Mesothelial cell of epicardium (in vitro differentiated cells): Measurements from ENCODE around the gene SCN3B. TPM values are rescaled to one million over a fixed set of nuclear protein-coding genes. Genes with fewer than 3 reads are reported as not detected.

Experiments used
- DNase-seq, 2 experiments: peaks; one replicate each; pipeline ENCODE4 v3.0.0; 2021; ENCODE audit warnings: low spot score in 2 of 2; ENCODE audit not compliant: unreplicated experiment in 2 of 2
- H3K27ac Mint-ChIP-seq: 2 replicates; pipeline ENCODE4 v1.8.0; 2021; ENCODE audit warnings: mixed read lengths
- H3K27me3 Mint-ChIP-seq: 2 replicates; pipeline ENCODE4 v1.8.0; 2021; ENCODE audit warnings: low read depth, mixed read lengths
- H3K36me3 Mint-ChIP-seq: 2 replicates; pipeline ENCODE4 v1.8.0; 2021; ENCODE audit warnings: mixed read lengths
- H3K4me1 Mint-ChIP-seq: 2 replicates; pipeline ENCODE4 v1.8.0; 2021; ENCODE audit warnings: mixed read lengths
- H3K4me3 Mint-ChIP-seq: 2 replicates; pipeline ENCODE4 v1.8.0; 2021; ENCODE audit warnings: mild to moderate bottlenecking, moderate library complexity, mixed read lengths
- H3K9me3 Mint-ChIP-seq: 2 replicates; pipeline ENCODE4 v1.8.0; 2021; ENCODE audit warnings: mixed read lengths
- CTCF ChIP-seq: fragments of 200-600 bp; sonication (generic); IDR thresholded peaks from one replicate; pipeline ENCODE4 v1.5.0; 2021; ENCODE audit warnings: antibody characterized with exemption; ENCODE audit not compliant: unreplicated experiment
- total RNA-seq: library from RNA; stranded (reverse); gene quantifications from 3 replicates; pipeline ENCODE4 v1.2.1, GENCODE V29; 2021

Gene SCN3B
- total RNA-seq, 1 donor from 2014 or later, result 0.22 TPM

- no peak for TF ChIP-seq CTCF
- H3K27ac Mint-ChIP-seq, result no peak overlapping the region
- peaks cover 36% of the 10 kb centered on the region for H3K27me3 Mint-ChIP-seq
- H3K36me3 Mint-ChIP-seq, result no peaks in the 10 kb centered on the region
- no peaks in the 10 kb centered on the region for H3K4me1 Mint-ChIP-seq
- no peak for DNase-seq
- no peak overlapping the region for H3K4me3 Mint-ChIP-seq
- H3K9me3 Mint-ChIP-seq, result peaks cover 7% of the 10 kb centered on the region
These were observed 41.8 kb upstream of the SCN3B start for GRCh38 chr11:123696183-123696582.

- no peak for DNase-seq
These were observed 40.8 kb upstream of the SCN3B start for GRCh38 chr11:123695231-123695630.

GRCh38 chr11:123694551-123694950 lies 40.1 kb upstream of the SCN3B start:
- Mint-ChIP-seq H3K4me3 (no peak overlapping the region), H3K9me3 (peaks cover under 1% of the 10 kb centered on the region), H3K36me3 (no peaks in the 10 kb centered on the region), H3K4me1 (no peaks in the 10 kb centered on the region), H3K27me3 (peaks cover 49% of the 10 kb centered on the region), H3K27ac (no peak overlapping the region)
- no peak for TF ChIP-seq CTCF
- no peak for DNase-seq

More at GRCh38 chr11:123695231-123695630, 40.8 kb upstream of the SCN3B start:
- peaks cover 7% of the 10 kb centered on the region for H3K9me3 Mint-ChIP-seq
- no peak overlapping the region for H3K27ac Mint-ChIP-seq
- H3K4me3 Mint-ChIP-seq, result no peak overlapping the region
- TF ChIP-seq CTCF, result no peak
- no peaks in the 10 kb centered on the region for H3K4me1 Mint-ChIP-seq
- no peaks in the 10 kb centered on the region for H3K36me3 Mint-ChIP-seq
- H3K27me3 Mint-ChIP-seq, result peaks cover 46% of the 10 kb centered on the region

GRCh38 chr11:123692961-123693360 lies 38.5 kb upstream of the SCN3B start:
- Mint-ChIP-seq H3K36me3 (no peaks in the 10 kb centered on the region), H3K9me3 (no peaks in the 10 kb centered on the region)
- no peak for TF ChIP-seq CTCF

GRCh38 chr11:123690485-123690884 lies 36.1 kb upstream of the SCN3B start:
- Mint-ChIP-seq H3K9me3 (no peaks in the 10 kb centered on the region), H3K4me3 (no peak overlapping the region), H3K36me3 (no peaks in the 10 kb centered on the region), H3K27me3 (peaks cover 71% of the 10 kb centered on the region), H3K27ac (no peak overlapping the region), H3K4me1 (no peaks in the 10 kb centered on the region)
- TF ChIP-seq CTCF, result no peak
- DNase-seq, result no peak

More at GRCh38 chr11:123692961-123693360, 38.5 kb upstream of the SCN3B start:
- H3K27ac Mint-ChIP-seq, result no peak overlapping the region
- no peak overlapping the region for H3K4me3 Mint-ChIP-seq
- no peaks in the 10 kb centered on the region for H3K4me1 Mint-ChIP-seq
- peaks cover 54% of the 10 kb centered on the region for H3K27me3 Mint-ChIP-seq
- no peak for DNase-seq

GRCh38 chr11:123684601-123685000 lies 30.2 kb upstream of the SCN3B start:
- DNase-seq, result no peak
- no peak overlapping the region for H3K27ac Mint-ChIP-seq
- no peaks in the 10 kb centered on the region for H3K4me1 Mint-ChIP-seq
- peaks cover 62% of the 10 kb centered on the region for H3K27me3 Mint-ChIP-seq
- no peaks in the 10 kb centered on the region for H3K36me3 Mint-ChIP-seq
- TF ChIP-seq CTCF, result no peak
- H3K9me3 Mint-ChIP-seq, result no peaks in the 10 kb centered on the region
- no peak overlapping the region for H3K4me3 Mint-ChIP-seq
